ENCODE measurements around the gene SYNPO2. TPM values are rescaled to one million over a fixed set of nuclear protein-coding genes. Genes with fewer than 3 reads are reported as not detected.

SYNPO2 gene
- total and polyA plus RNA-seq, 2 of the 13 experiments (the other 11 are each of a cell fraction or from before 2014, with no cell fraction given): not detected

DNA sequence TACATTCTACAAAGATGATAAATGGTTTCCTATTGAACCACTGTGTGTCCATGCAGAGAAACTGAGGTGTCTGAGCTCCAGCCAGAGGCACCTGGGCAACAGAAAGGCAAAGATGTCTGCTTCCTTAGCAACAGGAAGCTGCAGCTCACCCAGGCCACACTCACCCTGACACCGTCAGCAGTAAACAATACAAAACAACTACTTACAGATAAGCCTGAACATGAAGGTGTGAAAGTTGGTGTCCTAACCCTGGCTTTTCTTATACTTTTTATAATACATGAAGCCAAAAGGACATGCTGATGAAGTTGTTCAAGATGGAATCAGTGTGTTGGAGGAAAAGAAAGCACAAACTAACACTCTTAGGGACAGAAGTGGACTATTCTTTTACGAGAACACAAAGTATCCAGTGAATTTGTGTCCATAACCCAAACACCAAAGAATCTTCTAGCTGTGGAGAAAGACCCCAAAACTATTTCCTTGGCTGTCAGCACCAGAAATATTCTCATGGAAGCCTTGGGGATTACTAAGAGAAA lies 117.3 kb downstream of the SYNPO2 start:
- Histone ChIP-seq H3K9ac (ENCODE audit: insufficient read depth, low read depth, low read length) (no peak overlapping the region), H4K20me1 (ENCODE audit: insufficient read depth, low read length) (no peaks in the 10 kb centered on the region), H3K36me3 (replicated peaks in 1 of 2; ENCODE audit: control insufficient read depth in 1 of 2, insufficient read depth in 2 of 2, low read length in 2 of 2) (no peaks in the 10 kb centered on the region), H3K27me3 (ENCODE audit: control insufficient read depth in 1 of 2, insufficient read depth in 2 of 2, low read length in 2 of 2) (no peaks in the 10 kb centered on the region; a peak in 1 of 5 replicates), H3K27ac (ENCODE audit: extremely low read length, insufficient read depth, low read length) (no peak overlapping the region), H2AFZ (ENCODE audit: low read length) (no peak overlapping the region), H3K4me3 (replicated peaks in 1 of 3; ENCODE audit: insufficient read depth in 1 of 3, low read depth in 2 of 3, low read length in 3 of 3) (no peak overlapping the region), H3K4me1 (ENCODE audit: insufficient read depth, low read length) (peaks cover 10% of the 10 kb centered on the region), H3K79me2 (ENCODE audit: insufficient read depth, low read length) (no peaks in the 10 kb centered on the region), H3K9me3 (ENCODE audit: low read length) (no peaks in the 10 kb centered on the region), H3K4me2 (ENCODE audit: low read depth, low read length) (no peak overlapping the region)
- DNase-seq (ENCODE audit: low spot score) (no peak), FAIRE-seq (no peak), ATAC-seq (no peak)
- POLR2A ChIA-PET: no interaction called here
- intact Hi-C loops (cut with micrococcal nuclease; ENCODE audit: unreplicated experiment): no loop called here
- CTCF ChIA-PET (ENCODE audit: low intra/inter-chr PET ratio, low total read pairs): no interaction called here
- WGBS (ENCODE audit: low lambda C conversion rate): 45% methylated on average over 2 of the region's 2 CpGs
- in situ Hi-C loops (cut with HindIII; ENCODE audit: extremely low pct_ligation_motif_present, low pct_unique_long_range_greater_than_20kb): no loop called here
- BruUV-seq (replicated peaks): no TSS peak
- TF ChIP-seq ZNF879 (CRISPR knock-in tag; IDR thresholded peaks at IDR 0.05) (no peak), GFI1 (CRISPR knock-in tag; IDR thresholded peaks at IDR 0.05; ENCODE audit: borderline replicate concordance) (no peak), RCOR2 (CRISPR knock-in tag; IDR thresholded peaks at IDR 0.05) (no peak), CCAR2 (optimal IDR thresholded peaks at IDR 0.05; ENCODE audit: low read depth, low read length) (no peak)
- TF ChIP-seq, protein P1, sequence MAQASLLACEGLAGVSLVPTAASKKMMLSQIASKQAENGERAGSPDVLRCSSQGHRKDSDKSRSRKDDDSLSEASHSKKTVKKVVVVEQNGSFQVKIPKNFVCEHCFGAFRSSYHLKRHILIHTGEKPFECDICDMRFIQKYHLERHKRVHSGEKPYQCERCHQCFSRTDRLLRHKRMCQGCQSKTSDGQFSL (CRISPR knock-in tag; IDR thresholded peaks at IDR 0.05): no peak
- TF ChIP-seq, protein P2, sequence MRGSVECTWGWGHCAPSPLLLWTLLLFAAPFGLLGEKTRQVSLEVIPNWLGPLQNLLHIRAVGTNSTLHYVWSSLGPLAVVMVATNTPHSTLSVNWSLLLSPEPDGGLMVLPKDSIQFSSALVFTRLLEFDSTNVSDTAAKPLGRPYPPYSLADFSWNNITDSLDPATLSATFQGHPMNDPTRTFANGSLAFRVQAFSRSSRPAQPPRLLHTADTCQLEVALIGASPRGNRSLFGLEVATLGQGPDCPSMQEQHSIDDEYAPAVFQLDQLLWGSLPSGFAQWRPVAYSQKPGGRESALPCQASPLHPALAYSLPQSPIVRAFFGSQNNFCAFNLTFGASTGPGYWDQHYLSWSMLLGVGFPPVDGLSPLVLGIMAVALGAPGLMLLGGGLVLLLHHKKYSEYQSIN (CRISPR knock-in tag; IDR thresholded peaks at IDR 0.05; ENCODE audit: borderline replicate concordance): no peak

DNA sequence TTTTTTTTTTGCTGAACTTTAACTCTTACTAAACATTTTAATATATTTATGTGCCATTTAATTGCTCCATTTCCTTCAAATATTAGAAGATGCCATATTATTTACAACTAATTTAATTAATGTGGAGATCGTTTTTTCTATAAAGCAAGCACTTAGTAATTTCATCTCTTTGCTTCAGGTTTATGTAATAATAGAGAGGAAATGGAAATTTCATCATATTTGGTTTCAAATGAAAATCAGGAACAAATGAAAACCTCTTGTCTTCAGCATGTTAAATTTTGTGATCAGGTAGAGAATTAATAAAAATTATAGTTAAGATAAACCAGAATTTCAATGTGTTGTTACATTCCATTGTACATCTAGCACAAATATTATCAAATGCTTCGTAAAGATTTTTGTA lies 120.1 kb downstream of the SYNPO2 start:
- Histone ChIP-seq H3K9ac (ENCODE audit: insufficient read depth, low read depth, low read length) (no peak overlapping the region), H3K4me3 (replicated peaks in 1 of 3; ENCODE audit: insufficient read depth in 1 of 3, low read depth in 2 of 3, low read length in 3 of 3) (no peak overlapping the region), H4K20me1 (ENCODE audit: insufficient read depth, low read length) (no peaks in the 10 kb centered on the region), H3K36me3 (replicated peaks in 1 of 2; ENCODE audit: control insufficient read depth in 1 of 2, insufficient read depth in 2 of 2, low read length in 2 of 2) (no peaks in the 10 kb centered on the region), H3K79me2 (ENCODE audit: insufficient read depth, low read length) (no peaks in the 10 kb centered on the region), H3K9me3 (ENCODE audit: low read length) (no peaks in the 10 kb centered on the region), H3K27me3 (ENCODE audit: control insufficient read depth in 1 of 2, insufficient read depth in 2 of 2, low read length in 2 of 2) (no peaks in the 10 kb centered on the region; a peak in 1 of 5 replicates), H3K4me2 (ENCODE audit: low read depth, low read length) (no peak overlapping the region), H3K27ac (ENCODE audit: extremely low read length, insufficient read depth, low read length) (no peak overlapping the region), H3K4me1 (ENCODE audit: insufficient read depth, low read length) (peaks cover 4% of the 10 kb centered on the region), H2AFZ (ENCODE audit: low read length) (no peak overlapping the region)
- TF ChIP-seq MTF2 (CRISPR knock-in tag; IDR thresholded peaks at IDR 0.05; ENCODE audit: borderline replicate concordance): no peak
- TF ChIP-seq ZNF256 (CRISPR knock-in tag; conservative IDR thresholded peaks at IDR 0.05): no peak
- TF ChIP-seq, protein P3, sequence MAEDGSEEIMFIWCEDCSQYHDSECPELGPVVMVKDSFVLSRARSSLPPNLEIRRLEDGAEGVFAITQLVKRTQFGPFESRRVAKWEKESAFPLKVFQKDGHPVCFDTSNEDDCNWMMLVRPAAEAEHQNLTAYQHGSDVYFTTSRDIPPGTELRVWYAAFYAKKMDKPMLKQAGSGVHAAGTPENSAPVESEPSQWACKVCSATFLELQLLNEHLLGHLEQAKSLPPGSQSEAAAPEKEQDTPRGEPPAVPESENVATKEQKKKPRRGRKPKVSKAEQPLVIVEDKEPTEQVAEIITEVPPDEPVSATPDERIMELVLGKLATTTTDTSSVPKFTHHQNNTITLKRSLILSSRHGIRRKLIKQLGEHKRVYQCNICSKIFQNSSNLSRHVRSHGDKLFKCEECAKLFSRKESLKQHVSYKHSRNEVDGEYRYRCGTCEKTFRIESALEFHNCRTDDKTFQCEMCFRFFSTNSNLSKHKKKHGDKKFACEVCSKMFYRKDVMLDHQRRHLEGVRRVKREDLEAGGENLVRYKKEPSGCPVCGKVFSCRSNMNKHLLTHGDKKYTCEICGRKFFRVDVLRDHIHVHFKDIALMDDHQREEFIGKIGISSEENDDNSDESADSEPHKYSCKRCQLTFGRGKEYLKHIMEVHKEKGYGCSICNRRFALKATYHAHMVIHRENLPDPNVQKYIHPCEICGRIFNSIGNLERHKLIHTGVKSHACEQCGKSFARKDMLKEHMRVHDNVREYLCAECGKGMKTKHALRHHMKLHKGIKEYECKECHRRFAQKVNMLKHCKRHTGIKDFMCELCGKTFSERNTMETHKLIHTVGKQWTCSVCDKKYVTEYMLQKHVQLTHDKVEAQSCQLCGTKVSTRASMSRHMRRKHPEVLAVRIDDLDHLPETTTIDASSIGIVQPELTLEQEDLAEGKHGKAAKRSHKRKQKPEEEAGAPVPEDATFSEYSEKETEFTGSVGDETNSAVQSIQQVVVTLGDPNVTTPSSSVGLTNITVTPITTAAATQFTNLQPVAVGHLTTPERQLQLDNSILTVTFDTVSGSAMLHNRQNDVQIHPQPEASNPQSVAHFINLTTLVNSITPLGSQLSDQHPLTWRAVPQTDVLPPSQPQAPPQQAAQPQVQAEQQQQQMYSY (CRISPR knock-in tag; IDR thresholded peaks at IDR 0.05): no peak
- no peak for TF ChIP-seq POLR2G (IDR thresholded peaks at IDR 0.05; ENCODE audit: low read depth, low read length)
- TF ChIP-seq ISX (CRISPR knock-in tag; conservative IDR thresholded peaks at IDR 0.05): no peak
- ATAC-seq: no peak
- DNase-seq (ENCODE audit: low spot score): no peak
- no TSS peak for BruUV-seq (replicated peaks)
- in situ Hi-C loops (cut with HindIII; ENCODE audit: extremely low pct_ligation_motif_present, low pct_unique_long_range_greater_than_20kb) (no loop called here), intact Hi-C loops (cut with micrococcal nuclease; ENCODE audit: unreplicated experiment) (no loop called here)
- ChIA-PET POLR2A (no interaction called here), CTCF (ENCODE audit: low intra/inter-chr PET ratio, low total read pairs) (no interaction called here)
- 3% methylated on average over 2 of the region's 2 CpGs for WGBS (ENCODE audit: low lambda C conversion rate)
- FAIRE-seq: no peak

Data from HepG2 (cell line).